ENCODE measurements around the gene RNASE9. TPM values are rescaled to one million over a fixed set of nuclear protein-coding genes. Genes with fewer than 3 reads are reported as not detected.
"Not testable (repeated sequence)": the region's sequence is repeated elsewhere in the genome, so short reads cannot be mapped to it uniquely, and the experiment has no call there.

Gene RNASE9
- total RNA-seq, 1 experiment from 2014 or later: not detected

DNA sequence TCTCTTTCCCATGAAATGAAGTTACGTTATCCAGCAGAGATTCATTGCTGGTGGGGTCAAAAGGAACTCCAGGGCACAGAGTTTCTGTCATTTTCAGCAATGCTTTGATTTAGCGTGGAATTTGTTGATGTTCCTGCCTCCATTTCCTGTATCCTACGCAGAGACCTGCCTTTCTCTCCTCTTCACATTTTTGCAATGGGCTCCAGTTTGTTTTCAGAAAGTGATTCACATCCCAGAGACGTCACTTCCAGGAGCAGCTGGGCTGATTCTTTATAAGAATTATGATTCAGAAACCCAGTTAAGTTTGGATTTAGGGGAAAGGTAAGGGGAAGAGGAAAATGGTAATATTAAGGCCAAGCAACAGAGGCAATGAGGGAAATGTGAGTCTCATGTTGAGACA, 43.9 kb downstream of the RNASE9 start:
- no peak for DNase-seq (ENCODE audit: low read depth)

DNA sequence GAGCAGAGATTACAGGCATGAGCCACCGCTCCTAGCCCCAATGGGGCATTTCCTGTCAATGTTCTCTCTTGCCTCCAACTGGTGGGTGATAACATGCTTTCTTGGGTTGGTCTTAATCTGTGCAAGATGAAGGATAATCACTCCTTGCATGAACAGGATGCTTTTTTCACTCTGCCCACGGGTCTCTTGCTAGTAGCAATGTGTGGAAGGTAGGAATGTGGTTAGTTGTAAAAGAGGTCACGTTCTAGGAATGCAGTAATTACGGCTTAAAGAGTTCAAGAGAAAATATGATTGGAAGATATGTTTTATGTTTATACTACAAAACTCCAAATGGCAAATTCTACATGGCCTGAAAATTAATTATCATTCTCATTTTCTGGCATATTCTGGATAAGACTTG, 45.0 kb downstream of the RNASE9 start:
- no peak for DNase-seq (ENCODE audit: low read depth)

DNA sequence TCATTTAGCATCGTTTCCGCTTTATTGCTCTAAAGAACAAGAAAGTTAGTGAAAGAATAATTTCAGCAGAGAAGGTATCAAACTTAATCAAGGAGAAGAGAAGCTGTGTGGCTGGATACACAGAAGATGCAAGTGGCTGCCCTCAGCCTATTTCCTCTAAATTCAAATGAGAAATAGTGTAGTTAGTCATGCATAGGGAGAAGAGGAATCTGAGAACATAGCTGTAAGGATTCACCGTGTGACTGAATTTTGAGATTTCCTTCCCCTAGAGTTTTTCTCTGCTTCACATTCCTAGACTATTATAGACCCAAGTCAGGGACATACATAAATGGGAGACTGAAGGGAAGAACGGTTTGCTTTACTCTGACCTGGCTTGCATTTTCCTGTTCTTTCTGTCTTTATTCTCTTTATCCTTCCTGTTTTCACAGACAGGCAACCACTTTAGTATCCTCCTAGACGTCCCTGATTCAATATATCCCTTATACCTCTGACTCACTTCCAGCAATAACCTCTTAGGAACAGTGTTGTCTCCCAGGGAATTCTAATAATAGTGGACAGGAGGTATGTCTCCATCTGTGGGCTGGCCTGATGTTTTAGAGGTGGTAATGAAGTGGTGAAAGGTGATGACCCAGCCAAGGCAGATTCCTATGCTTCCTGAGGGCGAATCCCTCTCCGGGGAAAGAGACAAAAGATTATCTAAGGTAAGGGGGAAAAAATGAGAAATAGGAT, 48.5 kb downstream of the RNASE9 start:
- DNase-seq (ENCODE audit: low read depth): no peak

GRCh38 chr14:20508367-20508766, 52.5 kb downstream of the RNASE9 start:
- DNase-seq (ENCODE audit: low read depth): no peak

GRCh38 chr14:20507537-20507936, 53.3 kb downstream of the RNASE9 start:
- not testable (repeated sequence) for DNase-seq (ENCODE audit: low read depth)

DNA sequence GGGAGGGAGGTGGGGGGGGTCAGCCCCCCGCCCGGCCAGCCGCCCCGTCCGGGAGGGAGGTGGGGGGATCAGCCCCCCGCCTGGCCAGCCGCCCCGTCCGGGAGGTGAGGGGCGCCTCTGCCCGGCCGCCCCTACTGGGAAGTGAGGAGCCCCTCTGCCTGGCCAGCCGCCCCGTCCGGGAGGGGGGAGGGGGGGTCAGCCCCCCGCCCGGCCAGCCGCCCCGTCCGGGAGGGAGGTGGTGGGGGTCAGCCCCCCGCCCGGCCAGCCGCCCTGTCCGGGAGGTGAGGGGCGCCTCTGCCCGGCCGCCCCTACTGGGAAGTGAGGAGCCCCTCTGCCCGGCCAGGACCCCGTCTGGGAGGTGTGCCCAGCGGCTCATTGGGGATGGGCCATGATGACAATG, 54.1 kb downstream of the RNASE9 start:
- DNase-seq (ENCODE audit: low read depth): not testable (repeated sequence)

- not testable (repeated sequence) for DNase-seq (ENCODE audit: low read depth)
Measured at GRCh38 chr14:20506276-20506675, 54.6 kb downstream of the RNASE9 start.

Other genes with a start within 250 kb of the RNASE9 start
- gene CCNB1IP1, start 227.8 kb downstream of the RNASE9 start, total RNA-seq (2014; rRNA removed; shearing (Covaris generic)): 51.2 and 52.4 TPM in 2 replicates
- 23.4 and 31.0 TPM in 2 replicates for gene PARP2, start 217.4 kb downstream of the RNASE9 start, total RNA-seq (2014; rRNA removed; shearing (Covaris generic))
- 8.2 and 8.9 TPM in 2 replicates for gene TEP1, start 147.5 kb downstream of the RNASE9 start, total RNA-seq (2014; rRNA removed; shearing (Covaris generic))
- gene KLHL33, start 124.9 kb downstream of the RNASE9 start, total RNA-seq (2014; rRNA removed; shearing (Covaris generic)): not detected in 2 replicates
- 19.9 and 26.9 TPM in 2 replicates for gene OSGEP, start 106.2 kb downstream of the RNASE9 start, total RNA-seq (2014; rRNA removed; shearing (Covaris generic))
- gene APEX1, start 105.8 kb downstream of the RNASE9 start, total RNA-seq (2014; rRNA removed; shearing (Covaris generic)): 41.7 and 49.5 TPM in 2 replicates
- 16.5 and 22.9 TPM in 2 replicates for gene PIP4P1, start 99.6 kb downstream of the RNASE9 start, total RNA-seq (2014; rRNA removed; shearing (Covaris generic))
- 42.3 and 45.0 TPM in 2 replicates for gene PNP, start 91.6 kb downstream of the RNASE9 start, total RNA-seq (2014; rRNA removed; shearing (Covaris generic))
- not detected in 2 replicates for gene RNASE10, start 55.5 kb downstream of the RNASE9 start, total RNA-seq (2014; rRNA removed; shearing (Covaris generic))
- not detected in 2 replicates for gene RNASE11, start 27.0 kb upstream of the RNASE9 start, total RNA-seq (2014; rRNA removed; shearing (Covaris generic))
- gene RNASE12, start 30.3 kb upstream of the RNASE9 start, total RNA-seq (2014; rRNA removed; shearing (Covaris generic)): not detected in 2 replicates
- not detected in 2 replicates for gene OR6S1, start 80.6 kb upstream of the RNASE9 start, total RNA-seq (2014; rRNA removed; shearing (Covaris generic))
- 8.1 and 14.2 TPM in 2 replicates for gene RNASE4, start 123.5 kb upstream of the RNASE9 start, total RNA-seq (2014; rRNA removed; shearing (Covaris generic))
- gene ANG, start 127.7 kb upstream of the RNASE9 start, total RNA-seq (2014; rRNA removed; shearing (Covaris generic)): 6.3 and 7.4 TPM in 2 replicates
- not detected in 2 replicates for gene EDDM3A, start 184.8 kb upstream of the RNASE9 start, total RNA-seq (2014; rRNA removed; shearing (Covaris generic))
- not detected in 2 replicates for gene EDDM3B, start 207.4 kb upstream of the RNASE9 start, total RNA-seq (2014; rRNA removed; shearing (Covaris generic))
- not detected in 2 replicates for gene RNASE6, start 220.2 kb upstream of the RNASE9 start, total RNA-seq (2014; rRNA removed; shearing (Covaris generic))
- gene RNASE1, start 241.8 kb upstream of the RNASE9 start, total RNA-seq (2014; rRNA removed; shearing (Covaris generic)): 1.1 and 2.2 TPM in 2 replicates

Measured in RPMI7951 (cell line).